Measurements from ENCODE around the gene JCAD. TPM values are rescaled to one million over a fixed set of nuclear protein-coding genes. Genes with fewer than 3 reads are reported as not detected.
A peak's percentile ranks its signal among the peaks of the same experiment; 100 is the strongest.

The JCAD gene
- polyA plus RNA-seq, 1 of the 3 experiments (the other 2 are of a cell fraction), result 19.0 TPM

GRCh38 chr10:30052062-30052461 is 7.3 kb downstream of the JCAD start:
- peak overlapping the region in 1 of 2 experiments; percentile 52; a peak in 2 of 4 replicates for H3K27ac ChIP-seq (ENCODE audit: low read depth in 2 of 2, low read length in 1 of 2)
- no peak overlapping the region for H3K9ac ChIP-seq
- DNase-seq, result no peak
- no peaks in the 10 kb centered on the region for H3K9me3 ChIP-seq
- H4K20me1 ChIP-seq (ENCODE audit: insufficient read depth), result peaks cover 75% of the 10 kb centered on the region
- ChIA-PET POLR2A (no interaction called here), CTCF (interaction anchor here (0.9 kb wide), 1 partner anchor 54 kb away, joined by 3 read pairs; no protein-coding TSS in a partner anchor)
- H2AFZ ChIP-seq (ENCODE audit: low read depth), result no peak overlapping the region
- peaks cover 8 to 39% of the 10 kb centered on the region in 2 experiments for H3K36me3 ChIP-seq (replicated peaks in 1 of 2; ENCODE audit: control insufficient read depth in 1 of 2, insufficient read depth in 2 of 2, low read length in 1 of 2)
- H3K79me2 ChIP-seq (ENCODE audit: insufficient read depth), result peaks cover 100% of the 10 kb centered on the region
- H3K27me3 ChIP-seq (ENCODE audit: insufficient read depth), result no peaks in the 10 kb centered on the region
- H3K4me1 ChIP-seq (ENCODE audit: control insufficient read depth in 1 of 2, insufficient read depth in 2 of 2, low read depth in 1 of 2, low read length in 1 of 2), result peaks cover 0 to 27% of the 10 kb centered on the region in 2 experiments; a peak in 3 of 4 replicates
- H3K9me2 ChIP-seq, result no peaks in the 10 kb centered on the region
- H3K4me3 ChIP-seq (ENCODE audit: low read depth in 2 of 2, low read length in 1 of 2), result no peak overlapping the region
- H3F3A ChIP-seq (replicated peaks; ENCODE audit: insufficient read depth), result peaks cover 27% of the 10 kb centered on the region
- WGBS (ENCODE audit: low lambda C conversion rate), result 52% methylated on average over 6 of the region's 6 CpGs
- TF ChIP-seq CTCF (IDR thresholded peaks at IDR 0.05) (no peak), GATA2 (CRISPR knock-in tag; IDR thresholded peaks at IDR 0.05) (no peak), TEAD4 (IDR thresholded peaks at IDR 0.05; ENCODE audit: borderline replicate concordance, insufficient read depth) (no peak), MAX (IDR thresholded peaks at IDR 0.05; ENCODE audit: low read depth) (no peak), IRF3 (IDR thresholded peaks at IDR 0.05; ENCODE audit: low read depth, low read length) (no peak), TCF12 (IDR thresholded peaks at IDR 0.05) (peak; percentile 42; the same call in 1 of the 2 replicates), FOSL2 (IDR thresholded peaks at IDR 0.05; ENCODE audit: borderline replicate concordance, low read depth) (peak; percentile 73; the same call in 1 of the 2 replicates), JUND (IDR thresholded peaks at IDR 0.05) (peak; percentile 33; the same call in 1 of the 2 replicates), MXI1 (IDR thresholded peaks at IDR 0.05; ENCODE audit: low read depth, low read length) (no peak), EP300 (IDR thresholded peaks at IDR 0.05; ENCODE audit: borderline replicate concordance in 1 of 2, low read depth in 1 of 2, low read length in 1 of 2) (no peak), CHD2 (IDR thresholded peaks at IDR 0.05; ENCODE audit: low read length, partially characterized antibody) (no peak)
- peak overlapping the region; percentile 48 for H3K4me2 ChIP-seq

GRCh38 chr10:30051220-30051619 is 8.2 kb downstream of the JCAD start:
- Histone ChIP-seq H3K9ac (no peak overlapping the region), H3K9me3 (no peaks in the 10 kb centered on the region), H3F3A (replicated peaks; ENCODE audit: insufficient read depth) (peaks cover 19% of the 10 kb centered on the region), H2AFZ (ENCODE audit: low read depth) (no peak overlapping the region), H3K4me2 (no peak overlapping the region), H3K79me2 (ENCODE audit: insufficient read depth) (peaks cover 100% of the 10 kb centered on the region), H3K4me1 (ENCODE audit: control insufficient read depth in 1 of 2, insufficient read depth in 2 of 2, low read depth in 1 of 2, low read length in 1 of 2) (peaks cover 0 to 27% of the 10 kb centered on the region in 2 experiments; a peak in 3 of 4 replicates), H3K27me3 (ENCODE audit: insufficient read depth) (no peaks in the 10 kb centered on the region), H3K4me3 (ENCODE audit: low read depth in 2 of 2, low read length in 1 of 2) (no peak overlapping the region), H3K36me3 (replicated peaks in 1 of 2; ENCODE audit: control insufficient read depth in 1 of 2, insufficient read depth in 2 of 2, low read length in 1 of 2) (peaks cover 12 to 46% of the 10 kb centered on the region in 2 experiments), H4K20me1 (ENCODE audit: insufficient read depth) (peaks cover 83% of the 10 kb centered on the region), H3K27ac (ENCODE audit: low read depth in 2 of 2, low read length in 1 of 2) (peak overlapping the region in 1 of 2 experiments; percentile 52; a peak in 1 of 4 replicates), H3K9me2 (no peaks in the 10 kb centered on the region)
- ChIA-PET CTCF (interaction anchor here (0.9 kb wide), 1 partner anchor 53 kb away, joined by 3 read pairs; no protein-coding TSS in a partner anchor), POLR2A (no interaction called here)
- DNase-seq, result no peak
- 74% methylated on average over 8 of the region's 8 CpGs for WGBS (ENCODE audit: low lambda C conversion rate)
- TF ChIP-seq TEAD4 (IDR thresholded peaks at IDR 0.05; ENCODE audit: borderline replicate concordance, insufficient read depth) (no peak), PBX3 (IDR thresholded peaks at IDR 0.05) (no peak), MXI1 (IDR thresholded peaks at IDR 0.05; ENCODE audit: low read depth, low read length) (no peak), YY1 (IDR thresholded peaks at IDR 0.05; ENCODE audit: low read depth) (no peak), CTCF (IDR thresholded peaks at IDR 0.05) (no peak), NFIC (IDR thresholded peaks at IDR 0.05; ENCODE audit: borderline replicate concordance) (no peak), POLR2AphosphoS5 (IDR thresholded peaks at IDR 0.05; ENCODE audit: low read depth, low read length) (no peak), IRF3 (IDR thresholded peaks at IDR 0.05; ENCODE audit: low read depth, low read length) (no peak), EZH2phosphoT487 (IDR thresholded peaks at IDR 0.05; ENCODE audit: borderline replicate concordance, low read depth) (no peak), GATA2 (CRISPR knock-in tag; IDR thresholded peaks at IDR 0.05) (no peak)
